Glomerular endothelial cell (primary cell): ENCODE results near the gene ZNF365. TPM values are rescaled to one million over a fixed set of nuclear protein-coding genes. Genes with fewer than 3 reads are reported as not detected.
"Not testable (repeated sequence)": the region's sequence is repeated elsewhere in the genome, so short reads cannot be mapped to it uniquely, and the experiment has no call there.

Experiments used
- DNase-seq: peaks from one replicate; pipeline ENCODE4 v3.0.0-alpha.2; 2011; ENCODE audit warnings: low read depth, low spot score; ENCODE audit errors: extremely low read depth
- total RNA-seq: library from RNA; depleted of rRNA; stranded (reverse); fragments of >200 nt; gene quantifications from 2 replicates; pipeline ENCODE4 v1.2.3, GENCODE V29; 2015

ZNF365 gene
- 0.23 and 0.58 TPM in 2 replicates for total RNA-seq

GRCh38 chr10:62373995-62374861, at the start of gene ZNF365:
TSS of gene ZNF365 (plus strand) at chr10:62374369. CDS start at chr10:62376194, 1,825 bp downstream.
- DNase-seq, result no peak

GRCh38 chr10:62326176-62326575, 48.0 kb upstream of the ZNF365 start:
- DNase-seq, result no peak

- no peak for DNase-seq
Observed at GRCh38 chr10:62327885-62328284, 46.3 kb upstream of the ZNF365 start.

GRCh38 chr10:62330213-62330612, 44.0 kb upstream of the ZNF365 start:
- DNase-seq, result no peak

GRCh38 chr10:62332406-62332805, 41.8 kb upstream of the ZNF365 start:
- no peak for DNase-seq

GRCh38 chr10:62333135-62333889, 40.9 kb upstream of the ZNF365 start:
- no peak for DNase-seq

- no peak for DNase-seq
Observed at GRCh38 chr10:62333988-62334682, 40.0 kb upstream of the ZNF365 start.

- DNase-seq, result no peak
Observed at GRCh38 chr10:62335326-62335725, 38.8 kb upstream of the ZNF365 start.

- no peak for DNase-seq
Observed at GRCh38 chr10:62336404-62336803, 37.8 kb upstream of the ZNF365 start.

- DNase-seq, result no peak
Observed at GRCh38 chr10:62341419-62341818, 32.8 kb upstream of the ZNF365 start.

GRCh38 chr10:62343000-62343399, 31.2 kb upstream of the ZNF365 start:
- DNase-seq, result no peak

GRCh38 chr10:62348029-62348428, 26.1 kb upstream of the ZNF365 start:
- no peak for DNase-seq

- no peak for DNase-seq
Observed at GRCh38 chr10:62352356-62352970, 21.7 kb upstream of the ZNF365 start.

GRCh38 chr10:62354916-62355315, 19.3 kb upstream of the ZNF365 start:
- no peak for DNase-seq

- DNase-seq, result no peak
Observed at GRCh38 chr10:62356447-62356846, 17.7 kb upstream of the ZNF365 start.

- not testable (repeated sequence) for DNase-seq
Observed at GRCh38 chr10:62358151-62358550, 16.0 kb upstream of the ZNF365 start.

- no peak for DNase-seq
Observed at GRCh38 chr10:62373639-62373994, 552 bp upstream of the ZNF365 start.

GRCh38 chr10:62374862-62375710, 917 bp downstream of the ZNF365 start:
- DNase-seq, result no peak

- DNase-seq, result no peak
Observed at GRCh38 chr10:62376071-62377025, 2.2 kb downstream of the ZNF365 start.
